ENCODE results near the gene KCNC2. TPM values are rescaled to one million over a fixed set of nuclear protein-coding genes. Genes with fewer than 3 reads are reported as not detected.

Gene KCNC2
- polyA plus RNA-seq, 3 donors from 2014 or later, result not detected

Other genes with a start within 250 kb of the KCNC2 start
- 1 to 10 TPM; 6.2 to 7.9 (median 6.2) TPM for gene CAPS2, start 120.5 kb upstream of the KCNC2 start, polyA plus RNA-seq
- not detected for gene GLIPR1L1, start 124.8 kb upstream of the KCNC2 start, polyA plus RNA-seq
- gene GLIPR1L2, start 181.2 kb upstream of the KCNC2 start, polyA plus RNA-seq, result under 1 TPM in 2 of 3 donors, not detected in 1; 0.71 to 0.84 TPM

Measured in immature natural killer cell (primary cell).